Endothelial cell of umbilical vein (primary cell): ENCODE data around the gene BMPR1B. TPM values are rescaled to one million over a fixed set of nuclear protein-coding genes. Genes with fewer than 3 reads are reported as not detected.

ENCODE experiments used
- BruUV-seq: library from RNA; stranded (reverse); fragments of 400-500 nt; replicated peaks from 2 replicates; lab custom pipeline; 2021; lab: Mats Ljungman, UMichigan
- CTCF ChIA-PET: fragments of 300-600, 350-600 bp; sonication (Branson Sonifier 250); formaldehyde crosslinking; loops from one replicate; lab custom pipeline; 2021; ENCODE audit warnings: antibody characterized with exemption, inconsistent platforms; lab: Charles Lee
- POLR2A ChIA-PET: fragments of 300-600, 350-600 bp; sonication (Branson Sonifier 250); formaldehyde crosslinking; loops from one replicate; lab custom pipeline; 2021; ENCODE audit warnings: antibody characterized with exemption, inconsistent platforms; lab: Charles Lee
- DNase-seq: peaks from one replicate; pipeline ENCODE4 v3.0.0-alpha.2; 2011; ENCODE audit warnings: low read depth, low spot score
- FAIRE-seq: peaks from 2 replicates; lab custom pipeline; 2011; peaks lifted over from hg19 to GRCh38; lab: Jason Lieb, UNC
- H2AFZ ChIP-seq: 2 replicates; pipeline ENCODE4 v1.6.0; 2012; ENCODE audit warnings: low read depth, low read length, control low read depth, inconsistent platforms
- H3K27ac ChIP-seq: 2 replicates; pipeline ENCODE4 v1.5.1; 2011; ENCODE audit warnings: low read depth, mild to moderate bottlenecking, control low read depth, low read length, moderate library complexity; ENCODE audit not compliant: insufficient read depth
- H3K27me3 ChIP-seq, 2 experiments: 2 replicates each; pipeline versions ENCODE4 v1.6.0 to v1.6.1; 2011; ENCODE audit warnings: low read length in 2 of 2, mixed read lengths in 1 of 2; ENCODE audit not compliant: control insufficient read depth in 2 of 2, insufficient read depth in 2 of 2
- H3K36me3 ChIP-seq, 2 experiments: 2 replicates in 1 of 2; 3 replicates in 1 of 2; pipeline ENCODE4 v1.5.1; 2011; ENCODE audit warnings: low read length in 2 of 2, mild to moderate bottlenecking in 1 of 2, moderate library complexity in 1 of 2; ENCODE audit not compliant: control insufficient read depth in 2 of 2, insufficient read depth in 2 of 2; ENCODE audit errors: extremely low read depth in 1 of 2
- H3K4me1 ChIP-seq: 3 replicates; pipeline ENCODE4 v1.5.1; 2011; ENCODE audit warnings: mild to moderate bottlenecking, low read length; ENCODE audit not compliant: control insufficient read depth, insufficient read depth; ENCODE audit errors: extremely low read depth
- H3K4me2 ChIP-seq: 2 replicates; pipeline ENCODE4 v1.6.1; 2011; ENCODE audit warnings: low read length, control low read depth, mixed read lengths; ENCODE audit not compliant: insufficient read depth
- H3K4me3 ChIP-seq, 3 experiments: fragments of 200-600 bp in 1 of 3; sonication (generic), shearing (Covaris generic) in 1 of 3; replicated peaks in 1 of 3; 2 replicates each; pipeline ENCODE4 v1.5.1; 2011 to 2016; ENCODE audit warnings: control low read depth in 3 of 3, low read length in 3 of 3, mild to moderate bottlenecking in 2 of 3, inconsistent platforms in 1 of 3, low read depth in 1 of 3, moderate library complexity in 1 of 3; ENCODE audit not compliant: insufficient read depth in 1 of 3
- H3K79me2 ChIP-seq: 2 replicates; pipeline ENCODE4 v1.6.0; 2012; ENCODE audit warnings: low read length, inconsistent platforms; ENCODE audit not compliant: control insufficient read depth, insufficient read depth
- H3K9ac ChIP-seq: replicated peaks from 2 replicates; pipeline ENCODE3; 2011; ENCODE audit warnings: low read length, control low read depth; ENCODE audit not compliant: insufficient read depth; ENCODE audit errors: extremely low read depth
- H3K9me1 ChIP-seq: replicated peaks from 3 replicates; pipeline ENCODE4 v1.6.0; 2011; ENCODE audit warnings: mild to moderate bottlenecking, low read length; ENCODE audit not compliant: control insufficient read depth, insufficient read depth; ENCODE audit errors: extremely low read depth
- H3K9me3 ChIP-seq: replicated peaks from 2 replicates; pipeline ENCODE4 v1.5.1; 2012; ENCODE audit warnings: low read length, inconsistent platforms; ENCODE audit not compliant: control insufficient read depth, insufficient read depth
- H4K20me1 ChIP-seq: replicated peaks from 2 replicates; pipeline ENCODE3; 2011; ENCODE audit warnings: mild to moderate bottlenecking, low read length; ENCODE audit not compliant: control insufficient read depth, insufficient read depth; ENCODE audit errors: extremely low read depth
- EZH2 ChIP-seq: IDR thresholded peaks from 2 replicates; pipeline ENCODE4 v1.6.1; 2012; ENCODE audit warnings: borderline replicate concordance, low read depth, mild to moderate bottlenecking, moderate library complexity, low read length, inconsistent platforms; ENCODE audit not compliant: severe bottlenecking
- FOS ChIP-seq: IDR thresholded peaks from 2 replicates; pipeline ENCODE4 v1.6.1; 2011; ENCODE audit warnings: mild to moderate bottlenecking, low read length, moderate library complexity, borderline replicate concordance; ENCODE audit not compliant: insufficient read depth
- GATA2 ChIP-seq: IDR thresholded peaks from 2 replicates; pipeline ENCODE4 v1.7.0; 2011; ENCODE audit warnings: low read depth, mild to moderate bottlenecking, moderate library complexity, mixed read lengths, low read length; ENCODE audit not compliant: insufficient read length, insufficient read depth
- JUN ChIP-seq: IDR thresholded peaks from 2 replicates; pipeline ENCODE4 v1.6.1; 2011; ENCODE audit warnings: borderline replicate concordance, low read depth; ENCODE audit not compliant: insufficient read length, insufficient read depth
- MYC ChIP-seq: IDR thresholded peaks from one replicate; pipeline ENCODE4 v1.6.1; 2011; ENCODE audit warnings: mild to moderate bottlenecking, low read depth, low read length
- POLR2A ChIP-seq: IDR thresholded peaks from 2 replicates; pipeline ENCODE4 v1.6.1; 2012; ENCODE audit warnings: low read depth, mild to moderate bottlenecking, control low read depth, low read length
- POLR2AphosphoS5 ChIP-seq: IDR thresholded peaks from 2 replicates; pipeline ENCODE4 v1.6.1; 2012; ENCODE audit warnings: low read depth, mild to moderate bottlenecking, control low read depth, low read length, moderate library complexity; ENCODE audit not compliant: insufficient read depth
- dilution Hi-C: fragments of 300-500 bp; cut with MboI; formaldehyde crosslinking; loops from one replicate; pipeline ENCODE4 v1.15.0; 2019; ENCODE audit warnings: low sequenced_read_pairs; ENCODE audit not compliant: extremely low pct_ligation_motif_present
- intact Hi-C: fragments of 100-400 bp; cut with micrococcal nuclease; formaldehyde crosslinking; loops from one replicate; pipeline ENCODE4 v1.10.0; 2022
- polyA plus RNA-seq, 4 experiments: library from polyadenylated mRNA; depleted of rRNA in 3 of 4; stranded (reverse) in 3 of 4; unstranded in 1 of 4; fragments of >200 nt; gene quantifications; 2 replicates each; pipeline versions ENCODE4 v1.2.1 to v1.2.3, GENCODE V29; 2011 to 2012; ENCODE audit warnings: missing spikeins in 1 of 4
- total RNA-seq: library from RNA; stranded (reverse); gene quantifications from 2 replicates; pipeline ENCODE4 v1.2.3, GENCODE V29; 2021
- TF ChIP-seq, protein P1 (sequence below), 2 donors: IDR thresholded peaks; 1 replicate in 1 of 2; 2 replicates in 1 of 2; pipeline ENCODE4 v1.5.1; 2011; ENCODE audit warnings: low read length in 2 of 2, mild to moderate bottlenecking in 2 of 2, moderate library complexity in 2 of 2, control low read depth in 1 of 2, inconsistent platforms in 1 of 2, low read depth in 1 of 2; ENCODE audit not compliant: insufficient read depth in 1 of 2; ENCODE audit errors: extremely low read depth in 1 of 2
- TF ChIP-seq, protein P2 (sequence below): IDR thresholded peaks from 2 replicates; pipeline ENCODE4 v1.6.1; 2011; ENCODE audit not compliant: insufficient read depth, insufficient read length

The BMPR1B gene
- total and polyA plus RNA-seq, 2 donors (not counting 3 experiments of a cell fraction or from before 2014, with no cell fraction given), result 0.28 to 2.1 TPM

- Histone ChIP-seq H3K9ac (no peak overlapping the region), H3K79me2 (no peaks in the 10 kb centered on the region), H3K27ac (no peak overlapping the region), H3K36me3 (no peaks in the 10 kb centered on the region), H3K9me1 (no peaks in the 10 kb centered on the region), H3K27me3 (no peaks in the 10 kb centered on the region), H3K4me3 (no peak overlapping the region), H3K9me3 (no peaks in the 10 kb centered on the region), H4K20me1 (no peaks in the 10 kb centered on the region), H3K4me1 (no peaks in the 10 kb centered on the region), H2AFZ (no peak overlapping the region), H3K4me2 (no peak overlapping the region)
- intact Hi-C loops, result no loop called here
- TF ChIP-seq, protein P1, sequence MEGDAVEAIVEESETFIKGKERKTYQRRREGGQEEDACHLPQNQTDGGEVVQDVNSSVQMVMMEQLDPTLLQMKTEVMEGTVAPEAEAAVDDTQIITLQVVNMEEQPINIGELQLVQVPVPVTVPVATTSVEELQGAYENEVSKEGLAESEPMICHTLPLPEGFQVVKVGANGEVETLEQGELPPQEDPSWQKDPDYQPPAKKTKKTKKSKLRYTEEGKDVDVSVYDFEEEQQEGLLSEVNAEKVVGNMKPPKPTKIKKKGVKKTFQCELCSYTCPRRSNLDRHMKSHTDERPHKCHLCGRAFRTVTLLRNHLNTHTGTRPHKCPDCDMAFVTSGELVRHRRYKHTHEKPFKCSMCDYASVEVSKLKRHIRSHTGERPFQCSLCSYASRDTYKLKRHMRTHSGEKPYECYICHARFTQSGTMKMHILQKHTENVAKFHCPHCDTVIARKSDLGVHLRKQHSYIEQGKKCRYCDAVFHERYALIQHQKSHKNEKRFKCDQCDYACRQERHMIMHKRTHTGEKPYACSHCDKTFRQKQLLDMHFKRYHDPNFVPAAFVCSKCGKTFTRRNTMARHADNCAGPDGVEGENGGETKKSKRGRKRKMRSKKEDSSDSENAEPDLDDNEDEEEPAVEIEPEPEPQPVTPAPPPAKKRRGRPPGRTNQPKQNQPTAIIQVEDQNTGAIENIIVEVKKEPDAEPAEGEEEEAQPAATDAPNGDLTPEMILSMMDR (IDR thresholded peaks at IDR 0.05; ENCODE audit: extremely low read depth in 1 of 2, insufficient read depth in 1 of 2, low read depth in 1 of 2, low read length in 2 of 2), result no peak
- TF ChIP-seq MYC, result no peak
- TF ChIP-seq EZH2, result no peak
- TF ChIP-seq, protein P2, sequence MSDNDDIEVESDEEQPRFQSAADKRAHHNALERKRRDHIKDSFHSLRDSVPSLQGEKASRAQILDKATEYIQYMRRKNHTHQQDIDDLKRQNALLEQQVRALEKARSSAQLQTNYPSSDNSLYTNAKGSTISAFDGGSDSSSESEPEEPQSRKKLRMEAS, result no peak
- no peak for TF ChIP-seq GATA2
- TF ChIP-seq POLR2A, result no peak
- TF ChIP-seq POLR2AphosphoS5, result no peak
- no peak for TF ChIP-seq JUN
- no peak for TF ChIP-seq FOS
- FAIRE-seq (no peak), DNase-seq (no peak)
- ChIA-PET CTCF (no interaction called here), POLR2A (no interaction called here)
- dilution Hi-C loops, result no loop called here
- BruUV-seq, result no TSS peak
Observed at GRCh38 chr4:94791701-94792100, 33.9 kb downstream of the BMPR1B start.
